GM12872 (cell line): ENCODE results near the gene RAD51B.

Experiments used
- TF ChIP-seq, protein P1 (sequence below): IDR thresholded peaks from 3 replicates; pipeline ENCODE4 v1.5.1; 2011; ENCODE audit warnings: low read depth, mild to moderate bottlenecking, low read length, moderate library complexity; ENCODE audit not compliant: insufficient read depth

Gene RAD51B

DNA sequence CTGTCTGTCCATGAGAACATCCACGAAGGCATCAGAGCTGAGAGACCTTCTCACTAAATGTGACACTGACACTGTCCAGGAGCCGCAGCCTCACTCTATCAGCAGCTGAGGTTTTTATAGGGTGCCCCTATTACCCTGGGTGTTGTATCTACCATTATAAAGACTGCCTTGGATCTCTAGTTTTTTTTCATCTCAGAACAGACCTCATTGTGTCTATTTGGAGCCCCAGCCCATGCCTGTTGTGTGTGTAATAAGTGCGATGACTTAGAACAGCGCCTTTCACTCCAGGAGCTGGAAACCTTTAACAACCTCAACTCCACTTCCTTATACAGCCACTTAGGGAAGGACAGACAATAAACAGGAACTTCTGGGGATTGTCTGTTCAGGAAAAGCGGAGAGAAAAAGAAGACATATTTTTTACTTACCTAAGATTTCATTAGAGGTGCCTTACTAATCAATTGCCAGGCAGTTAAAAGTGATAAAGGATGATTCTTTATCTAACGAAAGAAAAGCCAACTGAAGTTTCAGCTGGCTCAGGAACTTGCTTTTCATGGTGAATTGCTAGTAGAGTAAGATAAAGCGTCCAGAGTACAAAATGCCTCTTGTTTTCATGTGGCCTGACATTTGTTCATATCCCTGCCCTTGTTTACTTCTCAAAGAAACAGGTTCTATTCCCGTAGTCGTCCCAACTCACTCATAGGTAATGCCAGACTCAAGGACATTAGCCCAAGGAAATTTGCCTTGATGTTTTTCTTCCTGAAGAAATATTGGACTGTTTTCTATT, 420.6 kb downstream of the RAD51B start:
- TF ChIP-seq, protein P1, sequence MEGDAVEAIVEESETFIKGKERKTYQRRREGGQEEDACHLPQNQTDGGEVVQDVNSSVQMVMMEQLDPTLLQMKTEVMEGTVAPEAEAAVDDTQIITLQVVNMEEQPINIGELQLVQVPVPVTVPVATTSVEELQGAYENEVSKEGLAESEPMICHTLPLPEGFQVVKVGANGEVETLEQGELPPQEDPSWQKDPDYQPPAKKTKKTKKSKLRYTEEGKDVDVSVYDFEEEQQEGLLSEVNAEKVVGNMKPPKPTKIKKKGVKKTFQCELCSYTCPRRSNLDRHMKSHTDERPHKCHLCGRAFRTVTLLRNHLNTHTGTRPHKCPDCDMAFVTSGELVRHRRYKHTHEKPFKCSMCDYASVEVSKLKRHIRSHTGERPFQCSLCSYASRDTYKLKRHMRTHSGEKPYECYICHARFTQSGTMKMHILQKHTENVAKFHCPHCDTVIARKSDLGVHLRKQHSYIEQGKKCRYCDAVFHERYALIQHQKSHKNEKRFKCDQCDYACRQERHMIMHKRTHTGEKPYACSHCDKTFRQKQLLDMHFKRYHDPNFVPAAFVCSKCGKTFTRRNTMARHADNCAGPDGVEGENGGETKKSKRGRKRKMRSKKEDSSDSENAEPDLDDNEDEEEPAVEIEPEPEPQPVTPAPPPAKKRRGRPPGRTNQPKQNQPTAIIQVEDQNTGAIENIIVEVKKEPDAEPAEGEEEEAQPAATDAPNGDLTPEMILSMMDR = no peak

- TF ChIP-seq, protein P1 = no peak
Observed at GRCh38 chr14:68241862-68242487, 422.4 kb downstream of the RAD51B start.

GRCh38 chr14:68243450-68244010, 424.0 kb downstream of the RAD51B start:
- TF ChIP-seq, protein P1 = no peak

- TF ChIP-seq, protein P1 = no peak
Observed at GRCh38 chr14:68244262-68244980, 424.8 kb downstream of the RAD51B start.

GRCh38 chr14:68245146-68246073, 425.8 kb downstream of the RAD51B start:
- TF ChIP-seq, protein P1 = no peak

GRCh38 chr14:68246074-68246785, 426.7 kb downstream of the RAD51B start:
- TF ChIP-seq, protein P1 = no peak
